Panc1 (cell line): ENCODE results near the gene SERPINI2.

Source experiments
- POLR2AphosphoS5 ChIP-seq: IDR thresholded peaks from 2 replicates; pipeline ENCODE4 v1.6.1; 2012; ENCODE audit warnings: mild to moderate bottlenecking, low read depth, low read length, moderate library complexity
- TCF7L2 ChIP-seq: IDR thresholded peaks from 2 replicates; pipeline ENCODE4 v1.6.1; 2011; ENCODE audit warnings: mild to moderate bottlenecking, low read depth, low read length, inconsistent platforms
- TF ChIP-seq, protein P1 (sequence below), 2 experiments: IDR thresholded peaks; 2 replicates each; pipeline ENCODE4 v1.6.1; 2011 to 2012; ENCODE audit warnings: low read depth in 2 of 2, control low read depth in 1 of 2, low read length in 1 of 2, mild to moderate bottlenecking in 1 of 2, moderate library complexity in 1 of 2; ENCODE audit not compliant: insufficient read depth in 1 of 2
- TF ChIP-seq, protein P2 (sequence below): fragments of 450-650 bp; IDR thresholded peaks from 2 replicates; pipeline ENCODE4 v1.5.1; 2017; ENCODE audit warnings: mild to moderate bottlenecking

DNA sequence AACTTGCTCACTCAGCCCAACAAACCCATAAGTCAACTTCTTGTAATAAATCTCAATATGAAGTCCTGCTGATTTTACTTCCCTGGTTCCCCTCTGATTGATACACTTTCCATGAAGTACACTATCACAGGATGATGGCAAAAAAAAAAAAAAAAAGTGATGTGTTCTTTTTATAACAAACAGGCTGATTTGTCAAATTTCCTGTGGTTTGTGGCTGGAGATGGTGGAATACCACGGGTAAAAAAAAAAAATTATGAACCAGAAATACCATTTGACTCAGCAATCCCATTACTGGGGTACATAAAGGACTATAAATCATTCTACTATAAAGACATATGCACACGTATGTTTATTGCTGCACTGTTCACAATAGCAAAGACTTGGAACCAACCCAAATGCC is 10.7 kb upstream of the SERPINI2 start:
- TF ChIP-seq, protein P1, sequence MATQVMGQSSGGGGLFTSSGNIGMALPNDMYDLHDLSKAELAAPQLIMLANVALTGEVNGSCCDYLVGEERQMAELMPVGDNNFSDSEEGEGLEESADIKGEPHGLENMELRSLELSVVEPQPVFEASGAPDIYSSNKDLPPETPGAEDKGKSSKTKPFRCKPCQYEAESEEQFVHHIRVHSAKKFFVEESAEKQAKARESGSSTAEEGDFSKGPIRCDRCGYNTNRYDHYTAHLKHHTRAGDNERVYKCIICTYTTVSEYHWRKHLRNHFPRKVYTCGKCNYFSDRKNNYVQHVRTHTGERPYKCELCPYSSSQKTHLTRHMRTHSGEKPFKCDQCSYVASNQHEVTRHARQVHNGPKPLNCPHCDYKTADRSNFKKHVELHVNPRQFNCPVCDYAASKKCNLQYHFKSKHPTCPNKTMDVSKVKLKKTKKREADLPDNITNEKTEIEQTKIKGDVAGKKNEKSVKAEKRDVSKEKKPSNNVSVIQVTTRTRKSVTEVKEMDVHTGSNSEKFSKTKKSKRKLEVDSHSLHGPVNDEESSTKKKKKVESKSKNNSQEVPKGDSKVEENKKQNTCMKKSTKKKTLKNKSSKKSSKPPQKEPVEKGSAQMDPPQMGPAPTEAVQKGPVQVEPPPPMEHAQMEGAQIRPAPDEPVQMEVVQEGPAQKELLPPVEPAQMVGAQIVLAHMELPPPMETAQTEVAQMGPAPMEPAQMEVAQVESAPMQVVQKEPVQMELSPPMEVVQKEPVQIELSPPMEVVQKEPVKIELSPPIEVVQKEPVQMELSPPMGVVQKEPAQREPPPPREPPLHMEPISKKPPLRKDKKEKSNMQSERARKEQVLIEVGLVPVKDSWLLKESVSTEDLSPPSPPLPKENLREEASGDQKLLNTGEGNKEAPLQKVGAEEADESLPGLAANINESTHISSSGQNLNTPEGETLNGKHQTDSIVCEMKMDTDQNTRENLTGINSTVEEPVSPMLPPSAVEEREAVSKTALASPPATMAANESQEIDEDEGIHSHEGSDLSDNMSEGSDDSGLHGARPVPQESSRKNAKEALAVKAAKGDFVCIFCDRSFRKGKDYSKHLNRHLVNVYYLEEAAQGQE (IDR thresholded peaks at IDR 0.05; ENCODE audit: insufficient read depth in 1 of 2, low read depth in 2 of 2, low read length in 1 of 2) = no peak
- TF ChIP-seq, protein P2, sequence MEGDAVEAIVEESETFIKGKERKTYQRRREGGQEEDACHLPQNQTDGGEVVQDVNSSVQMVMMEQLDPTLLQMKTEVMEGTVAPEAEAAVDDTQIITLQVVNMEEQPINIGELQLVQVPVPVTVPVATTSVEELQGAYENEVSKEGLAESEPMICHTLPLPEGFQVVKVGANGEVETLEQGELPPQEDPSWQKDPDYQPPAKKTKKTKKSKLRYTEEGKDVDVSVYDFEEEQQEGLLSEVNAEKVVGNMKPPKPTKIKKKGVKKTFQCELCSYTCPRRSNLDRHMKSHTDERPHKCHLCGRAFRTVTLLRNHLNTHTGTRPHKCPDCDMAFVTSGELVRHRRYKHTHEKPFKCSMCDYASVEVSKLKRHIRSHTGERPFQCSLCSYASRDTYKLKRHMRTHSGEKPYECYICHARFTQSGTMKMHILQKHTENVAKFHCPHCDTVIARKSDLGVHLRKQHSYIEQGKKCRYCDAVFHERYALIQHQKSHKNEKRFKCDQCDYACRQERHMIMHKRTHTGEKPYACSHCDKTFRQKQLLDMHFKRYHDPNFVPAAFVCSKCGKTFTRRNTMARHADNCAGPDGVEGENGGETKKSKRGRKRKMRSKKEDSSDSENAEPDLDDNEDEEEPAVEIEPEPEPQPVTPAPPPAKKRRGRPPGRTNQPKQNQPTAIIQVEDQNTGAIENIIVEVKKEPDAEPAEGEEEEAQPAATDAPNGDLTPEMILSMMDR = no peak
- no peak for TF ChIP-seq TCF7L2
- no peak for TF ChIP-seq POLR2AphosphoS5
